ENCODE measurements around the gene FNIP2.

GRCh38 chr4:158783785-158784184, 15.0 kb downstream of the FNIP2 start:
- no peak for TF ChIP-seq EZH2 (IDR thresholded peaks at IDR 0.05; ENCODE audit: borderline replicate concordance, insufficient read depth, low read length, poor library complexity, severe bottlenecking)
- no peak for TF ChIP-seq CTCF (IDR thresholded peaks at IDR 0.05; ENCODE audit: poor library complexity, severe bottlenecking)
- no peak for TF ChIP-seq REST (IDR thresholded peaks at IDR 0.05; ENCODE audit: borderline replicate concordance)
- no peak for TF ChIP-seq EP300 (conservative IDR thresholded peaks at IDR 0.05; ENCODE audit: poor library complexity, severe bottlenecking)

All from neural cell (in vitro differentiated cells).